Esophagus squamous epithelium (tissue), 5 donors: ENCODE results near the gene EFS. TPM values are rescaled to one million over a fixed set of nuclear protein-coding genes. Genes with fewer than 3 reads are reported as not detected.
A peak's percentile ranks its signal among the peaks of the same experiment; 100 is the strongest.

Experiments used
- DNase-seq: peaks from one replicate; lab custom pipeline; 2025; lab: John Stamatoyannopoulos, UW
- H3K27ac ChIP-seq, 4 donors: fragments of 200-600 bp; sonication (generic); one replicate each; pipeline ENCODE4 v1.5.1; 2016 to 2019; ENCODE audit warnings: mild to moderate bottlenecking in 1 of 4
- H3K27me3 ChIP-seq, 4 donors: fragments of 200-600 bp; sonication (generic); 1 replicate in 3 of 4; 2 replicates in 1 of 4; pipeline versions ENCODE4 v1.5.1 to v1.6.0; 2017 to 2021; ENCODE audit warnings: antibody characterized with exemption in 1 of 4
- H3K36me3 ChIP-seq, 3 donors: fragments of 200-600 bp; sonication (generic); one replicate each; pipeline ENCODE4 v1.5.1; 2016 to 2019
- H3K4me1 ChIP-seq, 3 donors: fragments of 200-600 bp; sonication (generic); one replicate each; pipeline ENCODE4 v1.5.1; 2017 to 2019
- H3K4me3 ChIP-seq, 4 donors: fragments of 200-600 bp; sonication (generic); 1 replicate in 3 of 4; 2 replicates in 1 of 4; pipeline ENCODE4 v1.5.1; 2016 to 2019; ENCODE audit warnings: mild to moderate bottlenecking in 2 of 4, moderate library complexity in 1 of 4
- H3K9me3 ChIP-seq, 3 donors: fragments of 200-600 bp; sonication (generic); one replicate each; pipeline ENCODE4 v1.5.1; 2016 to 2019
- CTCF ChIP-seq, 6 experiments: fragments of 450-650 bp in 4 of 6; fragments of 200-600 bp in 2 of 6; sonication (generic) in 2 of 6; IDR thresholded peaks; one replicate each; pipeline ENCODE4 v1.5.1; 2016 to 2019; ENCODE audit warnings: antibody characterized with exemption in 6 of 6, mild to moderate bottlenecking in 4 of 6, moderate library complexity in 4 of 6
- POLR2A ChIP-seq, 4 donors: fragments of 450-650 bp; IDR thresholded peaks; one replicate each; pipeline ENCODE4 v1.6.1; 2017; ENCODE audit warnings: antibody characterized with exemption in 4 of 4, mild to moderate bottlenecking in 4 of 4, moderate library complexity in 3 of 4
- WGBS, 2 donors: methylation state at CpG; one replicate each; pipeline ENCODE4 v1.1.5; 2018; 5-methylcytosine and 5-hydroxymethylcytosine counted together
- intact Hi-C: fragments of 100-400 bp; cut with DNase I; formaldehyde crosslinking; loops from one replicate; pipeline ENCODE4 v1.15.0; 2022
- total RNA-seq, 4 donors: library from RNA; depleted of rRNA; stranded (reverse); fragments of >200 nt; gene quantifications; one replicate each; pipeline ENCODE4 v1.1.0, GENCODE V29; 2016
- donor health status: DM: yes; HTN: yes; CAD: no.

Gene EFS
- total RNA-seq, 4 donors from 2014 or later: 17.8 to 34.4 (median 20.9) TPM

DNA sequence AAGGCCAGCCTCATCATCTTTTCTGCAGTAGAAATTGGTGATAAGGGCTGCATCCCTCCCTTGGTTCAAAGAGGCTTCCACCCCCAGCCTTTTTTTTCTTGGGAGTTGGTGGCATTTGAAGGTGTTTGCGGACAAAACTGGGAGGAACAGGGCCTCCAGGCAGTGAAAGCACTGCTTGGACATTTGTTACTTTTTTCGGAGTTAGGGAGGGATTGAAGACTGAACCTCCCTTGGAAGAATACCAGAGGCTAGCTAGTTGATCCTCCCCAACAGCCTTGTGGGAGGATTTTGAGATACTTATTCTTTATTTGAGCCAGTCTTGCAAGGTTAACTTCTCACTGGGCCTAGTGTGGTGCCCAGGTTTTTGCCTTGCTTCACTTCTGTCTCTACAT, 40.5 kb downstream of the EFS start:
- 59 to 89% methylated on average over 2 of the region's 2 CpGs for WGBS, 2 donors
- peaks cover 15 to 44% (median 16%) of the 10 kb centered on the region in 3 donors for H3K4me1 ChIP-seq

GRCh38 chr14:23323838-23324454, 41.0 kb downstream of the EFS start:
- peaks cover 15 to 44% (median 16%) of the 10 kb centered on the region in 3 donors for H3K4me1 ChIP-seq
- TF ChIP-seq POLR2A (IDR thresholded peaks at IDR 0.05): no peak
- no peak overlapping the region for H3K27ac ChIP-seq
- H3K27me3 ChIP-seq: no peaks in the 10 kb centered on the region
- no peak overlapping the region for H3K4me3 ChIP-seq
- 86 to 92% methylated on average over 14 to 17 of the region's 18 CpGs for WGBS, 2 donors
- DNase-seq: no peak
- H3K9me3 ChIP-seq: no peaks in the 10 kb centered on the region
- H3K36me3 ChIP-seq: peaks cover 0 to 42% (median 16%) of the 10 kb centered on the region in 3 donors
- intact Hi-C loops: no loop called here

More for the DNA sequence above, 40.5 kb downstream of the EFS start:
- TF ChIP-seq POLR2A (IDR thresholded peaks at IDR 0.05): no peak
- TF ChIP-seq CTCF (IDR thresholded peaks at IDR 0.05): no peak
- Histone ChIP-seq H3K9me3 (no peaks in the 10 kb centered on the region), H3K27me3 (no peaks in the 10 kb centered on the region), H3K27ac (no peak overlapping the region), H3K4me3 (no peak overlapping the region), H3K36me3 (peaks cover 0 to 42% (median 16%) of the 10 kb centered on the region in 3 donors)
- intact Hi-C loops: no loop called here
- no peak for DNase-seq

DNA sequence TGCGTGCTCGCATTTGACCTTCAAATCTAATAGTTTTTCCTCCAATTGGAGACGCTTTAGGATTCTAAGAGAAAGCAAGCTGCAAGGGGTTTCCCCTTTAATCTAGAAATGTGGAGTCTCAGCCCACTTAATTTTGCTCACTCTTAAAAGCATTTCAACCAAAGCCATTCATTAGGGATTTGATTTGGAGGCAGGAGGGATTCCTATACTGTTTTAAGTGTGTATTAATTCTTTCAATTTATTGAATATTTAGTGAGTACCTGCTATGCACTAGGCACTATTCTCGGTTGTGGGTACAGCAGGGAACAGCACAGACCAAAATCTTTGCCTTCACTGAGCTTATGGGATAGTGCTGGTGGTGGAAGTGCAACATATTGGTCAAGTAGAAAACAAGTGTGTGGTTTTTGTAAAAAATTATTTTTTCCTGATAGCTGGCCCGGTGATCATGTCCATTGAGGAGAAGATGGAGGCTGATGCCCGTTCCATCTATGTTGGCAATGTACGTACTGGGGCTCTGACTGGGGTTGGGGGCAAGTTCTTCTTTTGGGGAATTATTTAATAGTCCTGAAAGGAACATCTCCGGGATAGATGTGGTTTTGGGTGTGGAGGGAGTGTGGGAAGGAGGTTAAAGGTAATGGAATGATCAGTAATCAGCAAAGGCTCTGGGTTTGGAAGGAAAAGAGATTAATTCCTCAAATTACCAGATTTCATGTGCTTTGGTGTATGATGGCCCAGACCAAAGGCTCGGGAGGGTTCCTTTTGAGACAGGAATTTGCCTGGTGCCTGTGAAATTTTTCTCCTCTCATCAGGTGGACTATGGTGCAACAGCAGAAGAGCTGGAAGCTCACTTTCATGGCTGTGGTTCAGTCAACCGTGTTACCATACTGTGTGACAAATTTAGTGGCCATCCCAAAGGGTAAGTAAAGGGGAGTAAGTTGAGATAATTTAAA, 42.1 kb downstream of the EFS start:
- H3K36me3 ChIP-seq: peaks cover 0 to 42% (median 16%) of the 10 kb centered on the region in 3 donors
- WGBS, 2 donors: 35 to 36% methylated on average over 10 of the region's 10 CpGs
- peak overlapping the region in 3 of 4 donors; percentile 99 to 100 (median 99) for H3K27ac ChIP-seq
- DNase-seq: no peak
- peak overlapping the region; percentile 94 to 99 (median 95) for H3K4me3 ChIP-seq
- H3K9me3 ChIP-seq: no peaks in the 10 kb centered on the region
- intact Hi-C loops: no loop called here
- peaks cover 15 to 41% (median 16%) of the 10 kb centered on the region in 3 donors for H3K4me1 ChIP-seq
- TF ChIP-seq CTCF (IDR thresholded peaks at IDR 0.05) (no peak), POLR2A (IDR thresholded peaks at IDR 0.05) (no peak)
- no peaks in the 10 kb centered on the region for H3K27me3 ChIP-seq

GRCh38 chr14:23321572-23322547, 43.1 kb downstream of the EFS start:
- DNase-seq: no peak
- Histone ChIP-seq H3K4me1 (peaks cover 15 to 37% (median 16%) of the 10 kb centered on the region in 3 donors), H3K9me3 (no peaks in the 10 kb centered on the region), H3K27ac (peak overlapping the region; percentile 94 to 100 (median 99)), H3K4me3 (peak overlapping the region; percentile 94 to 99 (median 95)), H3K27me3 (no peaks in the 10 kb centered on the region), H3K36me3 (peaks cover 0 to 46% (median 16%) of the 10 kb centered on the region in 3 donors)
- WGBS, 2 donors: 0 to 2% methylated on average over 15 to 32 of the region's 64 CpGs
- TF ChIP-seq POLR2A (IDR thresholded peaks at IDR 0.05): no peak
- no peak for TF ChIP-seq CTCF (IDR thresholded peaks at IDR 0.05)
- intact Hi-C loops: no loop called here
